ENCODE results near the gene TFIP11.
"Not testable (repeated sequence)": the region's sequence is repeated elsewhere in the genome, so short reads cannot be mapped to it uniquely, and the experiment has no call there.

Gene TFIP11

DNA sequence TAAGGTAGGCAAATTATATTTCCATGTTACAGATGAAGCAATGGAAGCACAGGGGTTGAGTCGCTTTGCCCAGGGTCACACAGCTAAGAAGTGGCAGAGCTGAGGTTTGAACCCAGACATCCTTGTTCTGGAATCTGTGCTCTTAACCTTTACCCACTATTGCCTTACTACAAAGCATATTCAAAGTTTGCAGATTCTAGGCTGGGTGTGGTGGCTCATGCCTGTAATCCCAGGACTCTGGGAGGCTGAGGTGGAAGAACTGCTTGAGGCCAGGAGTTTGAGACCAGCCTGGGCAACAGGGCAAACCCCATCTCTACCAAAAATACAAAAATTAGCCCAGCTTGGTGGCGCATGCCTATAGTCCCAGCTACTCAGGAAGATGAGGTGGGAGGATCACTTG lies 27.8 kb upstream of the TFIP11 start:
- no peak for FAIRE-seq

DNA sequence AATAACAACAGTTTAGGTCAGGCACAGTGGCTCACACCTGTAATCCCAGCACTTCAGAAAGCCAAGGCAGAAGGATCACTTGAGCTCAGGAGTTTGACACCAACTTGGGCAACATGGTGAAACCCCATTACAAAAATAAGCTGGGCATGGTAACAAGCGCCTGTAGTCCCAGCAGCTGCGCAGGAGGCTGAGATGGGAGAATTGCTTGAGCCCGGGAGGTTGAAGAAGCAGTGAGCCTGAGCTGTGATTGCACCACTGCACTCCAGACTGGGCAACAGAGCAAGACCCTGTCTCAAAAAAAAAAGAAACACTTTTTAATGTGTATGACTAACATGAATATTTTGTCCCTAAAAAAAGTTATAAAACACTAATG lies 24.5 kb upstream of the TFIP11 start:
- no peak for FAIRE-seq

DNA sequence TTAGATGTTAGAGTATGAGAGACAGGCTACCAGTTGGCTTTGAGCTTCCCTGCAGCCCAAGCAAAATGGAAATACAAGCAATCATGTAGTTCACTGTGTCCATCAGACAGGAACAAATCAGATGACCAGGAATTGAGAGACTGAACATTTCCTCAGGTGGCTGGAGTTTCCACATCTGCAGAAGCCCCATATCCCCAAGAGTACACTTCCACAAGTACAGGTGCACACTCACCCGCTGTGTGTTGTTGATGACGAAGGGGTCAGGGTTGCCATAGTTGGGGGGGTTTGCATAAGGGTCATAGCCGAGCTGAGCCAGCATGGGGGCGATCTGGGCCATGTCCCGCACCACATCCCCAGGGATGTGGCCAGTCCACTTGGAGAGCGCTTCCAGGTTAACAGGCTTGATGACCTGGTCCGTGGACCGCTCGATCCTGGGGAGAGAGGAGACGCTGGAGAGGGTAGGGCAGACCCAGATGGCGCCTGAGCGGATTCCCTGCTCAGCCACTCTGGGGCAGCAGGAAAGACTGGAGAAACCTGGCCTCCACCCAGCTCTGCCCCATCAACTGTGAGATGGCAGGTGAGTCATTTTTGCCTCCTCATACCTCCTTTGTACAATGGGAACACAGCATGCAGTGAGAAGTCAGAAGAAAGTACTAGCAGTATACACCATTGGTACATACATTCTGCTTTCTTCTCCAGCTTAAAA lies 23.9 kb upstream of the TFIP11 start:
- no peak for FAIRE-seq

- no peak for FAIRE-seq
Measured at GRCh38 chr22:26535603-26535908, 23.3 kb upstream of the TFIP11 start.

GRCh38 chr22:26534874-26535602 lies 22.8 kb upstream of the TFIP11 start:
- FAIRE-seq = no peak

DNA sequence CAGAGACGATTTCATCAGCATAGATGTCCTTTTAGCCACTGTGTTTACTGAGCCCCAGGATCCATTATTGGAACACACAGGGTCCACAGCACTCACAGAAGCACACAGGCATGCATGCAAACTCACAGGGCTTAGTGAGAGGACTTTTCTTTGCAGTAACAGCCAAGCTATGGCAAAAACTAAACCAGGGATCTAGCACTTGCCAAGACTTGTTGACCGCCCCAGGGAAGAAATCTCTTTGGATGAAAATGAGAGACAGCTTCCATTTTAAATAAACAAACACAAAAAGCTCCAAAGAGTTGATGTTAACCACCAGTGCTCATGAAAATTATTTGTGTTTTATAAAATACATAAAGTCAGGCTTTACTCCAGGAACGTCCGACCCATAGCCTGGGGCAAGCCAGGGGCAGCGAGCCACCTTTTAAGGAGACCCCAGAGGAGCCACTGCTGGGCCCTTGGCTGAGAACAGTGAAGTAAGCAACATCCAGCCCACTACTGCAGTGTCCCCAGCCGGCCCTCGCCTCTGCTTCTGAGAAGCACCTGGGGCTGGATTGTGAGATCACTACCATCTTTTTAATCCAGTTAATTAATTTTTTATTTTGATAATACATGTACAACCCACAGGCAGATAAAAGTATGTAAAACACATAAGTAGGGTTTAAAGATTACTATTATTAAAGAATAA lies 22.0 kb upstream of the TFIP11 start:
- no peak for FAIRE-seq

- no peak for FAIRE-seq
Measured at GRCh38 chr22:26529345-26529744, 17.1 kb upstream of the TFIP11 start.

DNA sequence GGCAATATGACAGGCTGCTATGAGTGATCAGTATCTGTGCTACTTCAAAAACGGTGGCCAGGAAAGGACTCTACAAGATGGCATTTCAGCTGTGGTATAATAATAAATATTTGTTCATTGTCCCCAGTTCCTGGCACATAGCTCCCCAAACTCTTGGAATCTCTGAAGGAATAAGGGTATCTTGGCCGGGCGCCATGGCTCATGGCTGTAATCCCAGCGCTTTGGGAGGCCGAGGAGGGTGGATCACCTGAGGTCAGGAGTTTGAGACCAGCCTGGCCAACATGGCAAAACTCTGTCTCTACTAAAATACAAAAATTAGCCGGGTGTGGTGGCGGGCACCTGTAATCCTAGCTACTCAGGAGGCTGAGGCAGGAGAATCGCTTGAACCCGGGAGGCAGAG lies 16.2 kb upstream of the TFIP11 start:
- FAIRE-seq = not testable (repeated sequence)

- FAIRE-seq = no peak
Measured at GRCh38 chr22:26527574-26528465, 15.5 kb upstream of the TFIP11 start.

DNA sequence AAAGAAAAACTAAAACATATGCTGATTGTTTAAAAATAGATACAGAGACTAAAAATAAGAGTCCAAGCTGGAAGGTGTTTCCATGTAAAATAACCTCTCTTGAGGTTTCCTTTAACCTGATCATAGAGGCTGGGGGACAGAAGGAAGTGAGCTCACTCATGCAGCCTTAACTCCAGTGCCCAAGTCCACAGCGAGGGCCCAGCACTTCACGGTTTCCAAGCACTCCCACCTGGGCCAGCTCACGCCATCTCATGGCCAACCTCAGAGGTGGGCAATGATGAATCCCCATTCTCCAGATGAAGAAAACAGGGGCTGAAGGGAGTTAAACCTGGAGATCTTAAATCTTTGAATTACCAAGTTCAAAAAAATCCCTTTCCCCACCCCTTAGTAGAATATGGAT lies 14.9 kb upstream of the TFIP11 start:
- FAIRE-seq = no peak

DNA sequence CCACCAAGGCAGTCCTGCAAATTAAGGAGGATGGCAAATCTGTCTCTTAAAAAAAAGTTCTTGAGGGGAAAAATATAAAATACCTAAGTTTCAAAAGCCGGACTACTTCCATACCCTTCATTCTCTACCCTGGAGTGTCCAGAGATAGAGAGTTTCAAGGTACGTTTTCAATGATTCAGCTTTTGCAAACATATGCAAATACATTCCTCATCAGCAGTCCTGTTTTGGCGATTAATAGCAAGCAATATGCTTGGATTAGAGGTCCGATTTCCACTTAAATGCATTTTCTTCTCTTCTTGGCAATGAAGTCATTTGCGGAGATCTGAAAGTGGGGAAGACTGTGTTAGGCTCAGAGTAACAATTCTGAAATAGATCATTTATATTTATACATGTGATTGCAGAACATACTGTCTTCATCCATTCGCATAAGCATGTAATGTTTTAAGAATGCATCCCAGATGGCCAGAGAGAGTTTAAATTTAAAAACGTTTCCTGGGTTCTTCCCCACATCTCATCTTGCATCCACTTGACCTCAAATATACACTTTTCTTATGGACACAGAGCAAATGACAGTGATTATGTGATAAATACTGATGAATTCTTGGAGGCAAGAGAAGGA lies 13.8 kb upstream of the TFIP11 start:
- no peak for FAIRE-seq

DNA sequence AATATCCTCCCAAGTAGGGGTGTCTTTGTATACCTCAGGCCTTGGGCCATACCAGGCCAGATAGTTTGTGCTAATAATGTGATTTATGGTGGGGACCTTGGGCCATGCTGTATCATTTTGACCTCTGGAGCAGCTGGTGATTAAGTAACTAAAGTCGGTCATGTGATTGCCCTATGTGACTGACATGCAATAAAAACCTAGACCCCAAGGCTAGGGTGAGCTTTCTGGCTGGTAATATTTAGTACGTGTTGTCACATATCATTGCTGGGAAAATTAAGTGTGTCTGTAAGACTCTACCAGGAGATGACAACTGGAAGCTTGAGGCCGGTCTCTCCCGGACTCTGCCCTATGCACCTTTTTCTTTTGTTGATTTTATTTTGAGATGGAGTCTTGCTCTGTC lies 12.6 kb upstream of the TFIP11 start:
- FAIRE-seq = no peak

- FAIRE-seq = no peak
Measured at GRCh38 chr22:26522592-26522991, 10.3 kb upstream of the TFIP11 start.

GRCh38 chr22:26522012-26522411 lies 9.7 kb upstream of the TFIP11 start:
- no peak for FAIRE-seq

GRCh38 chr22:26517429-26517828 lies 5.2 kb upstream of the TFIP11 start:
- no peak for FAIRE-seq

DNA sequence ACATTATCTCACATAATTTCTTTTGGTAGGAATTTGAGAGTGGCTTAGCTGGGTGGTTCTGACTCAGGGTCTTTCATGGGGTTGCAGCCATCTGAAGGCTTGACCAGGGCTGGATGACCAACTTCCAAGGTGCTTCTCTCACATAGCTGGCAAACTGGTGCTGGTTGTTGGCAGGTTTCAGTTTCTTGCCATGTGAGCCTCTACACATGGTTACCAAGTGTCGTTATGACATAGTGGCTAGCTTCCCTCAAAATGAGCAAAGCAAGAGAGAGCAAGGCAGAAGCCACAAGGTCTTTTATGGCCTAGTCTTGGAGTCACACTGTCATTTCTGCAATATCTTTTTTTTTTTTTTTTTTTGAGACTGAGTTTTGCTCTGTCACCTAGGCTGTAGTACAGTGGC lies 4.2 kb upstream of the TFIP11 start:
- no peak for FAIRE-seq

- FAIRE-seq = no peak
Measured at GRCh38 chr22:26515931-26516330, 3.7 kb upstream of the TFIP11 start.

DNA sequence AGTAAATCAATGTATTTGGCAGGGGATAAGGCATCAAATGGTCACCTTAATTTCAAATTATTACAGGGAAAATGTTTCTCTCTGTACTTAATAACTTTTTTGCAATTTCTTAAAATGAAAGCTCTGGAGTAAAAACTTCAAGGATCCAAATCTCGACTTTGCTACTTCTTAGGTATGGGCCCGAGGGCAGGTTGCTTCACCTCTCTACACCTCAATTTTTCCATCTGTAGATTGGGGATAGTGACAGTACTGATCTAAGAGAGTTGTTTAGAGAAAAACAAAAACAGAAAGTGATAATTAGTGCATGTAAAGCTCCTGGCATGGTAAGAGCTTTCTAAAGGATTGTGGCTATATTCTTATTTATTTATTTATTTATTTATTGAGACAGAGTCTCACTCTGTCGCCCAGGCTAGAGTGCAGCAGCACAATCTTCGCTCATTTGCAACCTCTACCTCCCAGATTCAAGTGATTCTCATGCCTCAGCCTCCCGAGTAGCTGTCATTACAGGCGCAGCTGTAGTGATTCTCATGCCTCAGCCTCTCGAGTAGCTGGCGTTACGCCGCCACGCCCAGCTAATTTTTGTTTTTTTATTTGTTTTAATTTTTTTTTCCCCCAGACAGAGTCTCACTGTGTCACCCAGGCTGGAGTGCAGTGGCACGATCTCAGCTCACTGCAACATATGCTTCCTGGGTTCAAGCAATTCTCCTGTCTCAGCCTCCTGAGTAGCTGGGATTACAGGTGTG lies 2.3 kb upstream of the TFIP11 start:
- no peak for FAIRE-seq

DNA sequence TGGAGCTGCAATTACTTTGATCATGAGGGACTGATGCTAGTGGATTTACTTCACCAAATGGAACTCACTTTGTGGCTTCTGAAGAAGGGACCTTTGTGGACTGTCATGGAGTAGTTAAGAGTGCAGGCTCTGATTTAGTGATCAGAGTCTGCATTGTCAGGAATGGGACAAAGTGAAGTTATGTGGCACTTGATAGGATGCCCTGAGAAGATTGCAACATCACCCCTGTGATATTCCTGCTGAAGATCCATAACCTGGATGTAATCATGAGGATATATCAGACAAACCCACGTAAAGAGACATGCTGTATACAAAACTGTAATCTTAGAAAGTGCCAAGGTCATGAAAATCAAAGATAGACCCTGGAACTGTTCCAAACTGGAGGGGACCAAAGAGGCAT lies 1.6 kb upstream of the TFIP11 start:
- no peak for FAIRE-seq

DNA sequence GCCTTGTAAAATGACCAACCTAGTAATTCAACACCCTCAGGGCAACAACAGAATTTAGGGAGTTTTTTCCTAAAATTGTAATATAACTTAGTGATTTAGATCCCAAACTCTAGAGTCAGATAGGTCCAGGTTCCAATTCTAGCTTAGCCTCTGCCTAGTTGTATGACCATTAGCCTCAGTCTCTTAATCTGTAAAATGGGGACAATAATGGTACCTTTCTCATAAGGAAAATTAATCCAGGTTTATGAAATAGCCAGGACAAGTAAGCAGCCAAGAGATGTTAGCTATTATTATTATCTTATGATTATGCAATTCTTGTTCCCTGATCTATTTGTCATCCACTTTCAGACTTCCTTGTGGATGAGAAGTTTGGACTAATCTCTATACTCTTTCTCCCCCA lies 4.1 kb downstream of the TFIP11 start:
- no peak for FAIRE-seq

DNA sequence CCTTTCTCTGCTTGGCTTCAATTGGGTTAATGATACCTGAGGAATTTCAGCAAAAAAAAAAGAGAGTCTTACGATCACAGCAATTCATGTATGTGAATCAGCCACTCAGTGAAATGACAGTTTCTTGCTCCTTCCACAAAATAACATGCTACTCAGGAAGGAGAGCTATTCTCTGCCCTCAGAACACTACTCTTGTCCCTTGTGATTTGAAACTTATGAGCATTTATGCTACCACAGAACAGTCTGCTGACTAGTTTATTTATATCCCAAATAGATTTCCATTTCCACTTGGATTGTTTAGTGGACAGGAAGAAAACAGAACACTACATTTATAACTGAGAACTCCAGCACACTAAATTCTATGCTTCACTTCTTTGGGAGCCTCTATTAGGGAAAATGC lies 8.5 kb downstream of the TFIP11 start:
- no peak for FAIRE-seq
